ENCODE measurements around the gene ZNF384.

- peak in 1 of 3 experiments; percentile 9; a peak in 1 of 4 replicates for TF ChIP-seq CTCF (IDR thresholded peaks at IDR 0.05; ENCODE audit: control extremely low read depth in 1 of 3, insufficient read depth in 1 of 3, low read depth in 1 of 3, low read length in 3 of 3)
- no peak for TF ChIP-seq SP2 (IDR thresholded peaks at IDR 0.05; ENCODE audit: low read length)
- TF ChIP-seq POLR2AphosphoS5 (IDR thresholded peaks at IDR 0.05; ENCODE audit: low read depth, low read length), result no peak
- TF ChIP-seq SIN3A (conservative IDR thresholded peaks at IDR 0.05 in 1 of 2, IDR thresholded peaks at IDR 0.05 in 1 of 2; ENCODE audit: low read depth in 1 of 2, low read length in 2 of 2), result no peak
- no peak for TF ChIP-seq MAX (IDR thresholded peaks at IDR 0.05)
Measured at GRCh38 chr12:6730169-6730568, 41.0 kb upstream of the ZNF384 start.

All from H1 (cell line).